Measurements from ENCODE around the gene GAS6.

DNA sequence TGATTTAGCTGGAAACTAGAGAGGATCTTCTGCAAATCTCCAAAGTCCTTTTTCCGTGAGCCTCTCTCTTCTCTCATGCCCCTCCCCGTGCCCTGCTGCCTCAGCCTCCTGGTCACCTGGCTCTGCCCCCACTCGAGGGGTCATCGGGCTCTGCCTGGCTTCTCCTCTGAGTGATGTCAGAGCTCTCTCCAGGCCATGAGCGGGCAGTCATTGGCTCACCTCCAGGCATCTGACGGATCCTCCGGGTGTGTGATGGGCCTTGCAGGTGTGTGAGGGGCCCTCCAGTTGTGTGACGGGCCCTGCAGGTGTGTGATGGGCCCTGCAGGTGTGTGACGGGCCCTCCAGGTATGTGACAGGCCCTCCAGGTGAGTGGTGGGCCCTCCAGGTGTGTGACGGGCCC, 10.3 kb upstream of the GAS6 start:
- TF ChIP-seq, protein P1, sequence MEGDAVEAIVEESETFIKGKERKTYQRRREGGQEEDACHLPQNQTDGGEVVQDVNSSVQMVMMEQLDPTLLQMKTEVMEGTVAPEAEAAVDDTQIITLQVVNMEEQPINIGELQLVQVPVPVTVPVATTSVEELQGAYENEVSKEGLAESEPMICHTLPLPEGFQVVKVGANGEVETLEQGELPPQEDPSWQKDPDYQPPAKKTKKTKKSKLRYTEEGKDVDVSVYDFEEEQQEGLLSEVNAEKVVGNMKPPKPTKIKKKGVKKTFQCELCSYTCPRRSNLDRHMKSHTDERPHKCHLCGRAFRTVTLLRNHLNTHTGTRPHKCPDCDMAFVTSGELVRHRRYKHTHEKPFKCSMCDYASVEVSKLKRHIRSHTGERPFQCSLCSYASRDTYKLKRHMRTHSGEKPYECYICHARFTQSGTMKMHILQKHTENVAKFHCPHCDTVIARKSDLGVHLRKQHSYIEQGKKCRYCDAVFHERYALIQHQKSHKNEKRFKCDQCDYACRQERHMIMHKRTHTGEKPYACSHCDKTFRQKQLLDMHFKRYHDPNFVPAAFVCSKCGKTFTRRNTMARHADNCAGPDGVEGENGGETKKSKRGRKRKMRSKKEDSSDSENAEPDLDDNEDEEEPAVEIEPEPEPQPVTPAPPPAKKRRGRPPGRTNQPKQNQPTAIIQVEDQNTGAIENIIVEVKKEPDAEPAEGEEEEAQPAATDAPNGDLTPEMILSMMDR (IDR thresholded peaks at IDR 0.05 in 2 of 3, conservative IDR thresholded peaks at IDR 0.05 in 1 of 3; ENCODE audit: borderline replicate concordance in 1 of 3, insufficient read depth in 1 of 3, low read depth in 2 of 3, low read length in 2 of 3), result no peak
- no peak for TF ChIP-seq POLR2AphosphoS5 (IDR thresholded peaks at IDR 0.05; ENCODE audit: low read depth, low read length)

Data from HCT116 (cell line).